Spleen (tissue), 11 donors: ENCODE data around the gene FUT8. TPM values are rescaled to one million over a fixed set of nuclear protein-coding genes. Genes with fewer than 3 reads are reported as not detected.

Source experiments
- DNase-seq: peaks from one replicate; pipeline ENCODE4 v3.0.0-alpha.2; 2020
- H3K27ac ChIP-seq, 8 donors: fragments of 200-600 bp; sonication (generic) in 7 of 8; 1 replicate in 4 of 8; 2 replicates in 4 of 8; pipeline versions ENCODE4 v1.5.0 to v1.8.0; 2016 to 2021; ENCODE audit warnings: inconsistent platforms in 4 of 8, mild to moderate bottlenecking in 4 of 8, moderate library complexity in 1 of 8
- H3K27me3 ChIP-seq, 7 donors: fragments of 200-600 bp; sonication (generic) in 6 of 7; replicated peaks in 1 of 7; 1 replicate in 4 of 7; 2 replicates in 3 of 7; pipeline versions ENCODE4 v1.5.0 to v1.8.0; 2016 to 2021; ENCODE audit warnings: inconsistent platforms in 3 of 7, mild to moderate bottlenecking in 1 of 7
- H3K36me3 ChIP-seq, 6 donors: fragments of 200-600 bp; sonication (generic) in 5 of 6; 1 replicate in 4 of 6; 2 replicates in 2 of 6; pipeline versions ENCODE4 v1.5.0 to v1.8.0; 2016 to 2021; ENCODE audit warnings: inconsistent platforms in 2 of 6
- H3K4me1 ChIP-seq, 6 donors: fragments of 200-600 bp; sonication (generic) in 5 of 6; 1 replicate in 3 of 6; 2 replicates in 3 of 6; pipeline versions ENCODE4 v1.5.0 to v1.8.0; 2016 to 2021; ENCODE audit warnings: inconsistent platforms in 3 of 6
- H3K4me3 ChIP-seq, 8 donors: fragments of 200-600 bp; sonication (generic) in 7 of 8; 1 replicate in 4 of 8; 2 replicates in 4 of 8; pipeline versions ENCODE4 v1.5.0 to v1.8.0; 2016 to 2021; ENCODE audit warnings: inconsistent platforms in 4 of 8, mild to moderate bottlenecking in 4 of 8, moderate library complexity in 2 of 8
- H3K9me3 ChIP-seq, 8 donors: fragments of 200-600 bp; sonication (generic) in 7 of 8; 1 replicate in 4 of 8; 2 replicates in 4 of 8; pipeline versions ENCODE4 v1.5.0 to v1.8.0; 2016 to 2021; ENCODE audit warnings: inconsistent platforms in 4 of 8
- CTCF ChIP-seq, 11 experiments: fragments of 200-600 bp in 7 of 11; fragments of 450-650 bp in 4 of 11; sonication (generic) in 4 of 11; IDR thresholded peaks in 8 of 11; conservative IDR thresholded peaks in 3 of 11; 1 replicate in 7 of 11; 2 replicates in 4 of 11; pipeline versions ENCODE4 v1.4.0 to v1.8.0; 2016 to 2021; ENCODE audit warnings: antibody characterized with exemption in 11 of 11, inconsistent platforms in 4 of 11, mild to moderate bottlenecking in 1 of 11
- POLR2A ChIP-seq, 3 donors: fragments of 450-650 bp; IDR thresholded peaks; one replicate each; pipeline ENCODE4 v1.5.1; 2017; ENCODE audit warnings: antibody characterized with exemption in 3 of 3, mild to moderate bottlenecking in 1 of 3
- POLR2AphosphoS5 ChIP-seq, 3 donors: sonication (generic); formaldehyde crosslinking; IDR thresholded peaks; one replicate each; pipeline ENCODE4 v1.5.1; 2017; ENCODE audit warnings: antibody characterized with exemption in 3 of 3
- WGBS, 5 donors: extraction: QIAGEN DNeasy Blood & Tissue Kit in 3 of 5; methylation state at CpG; one replicate each; pipeline versions ENCODE4 v1.1.5 to v1.1.7; 2013 to 2018; 5-methylcytosine and 5-hydroxymethylcytosine counted together
- intact Hi-C: fragments of 100-400 bp; cut with DNase I; formaldehyde crosslinking; loops from one replicate; pipeline ENCODE4 v1.15.0; 2023; ENCODE audit warnings: low total_unique reads
- polyA plus RNA-seq, 3 donors: library from polyadenylated mRNA; stranded (reverse); fragments of 200-250 nt; gene quantifications; one replicate each; pipeline ENCODE4 v1.2.1, GENCODE V29; 2013
- total RNA-seq, 7 donors: library from RNA; depleted of rRNA in 3 of 7; stranded (reverse); fragments of >200 nt in 3 of 7; fragmentation: NEBNext Ultra II Directional in 4 of 7; extraction: Animal tissue kit (Norgen Biotek cat#: 25700) in 4 of 7; gene quantifications; one replicate each; pipeline versions ENCODE4 v1.1.0 to v1.2.1, GENCODE V29; 2016 to 2021
- donor health status: healthy with polysubstance abuse.
- donor health status: DM: no; HTN: no; CAD: no; lungs with moderate emphysema.
- donor health status: DM: no; HTN: no; CAD: no.
- donor health status: Bipolar disorder and iron deficiency.
- donor health status: healthy.
- donor health status: DM: no; HTN: no; CAD: no.
- donor health status: DM: yes; HTN: yes; CAD: no.

FUT8 gene
- total and polyA plus RNA-seq, 10 donors, result 9.4 to 75.1 (median 53.0) TPM

- H3K27ac ChIP-seq, result no peak overlapping the region
- 77 to 94% (median 91%) methylated on average over 1 of the region's 1 CpG for WGBS, 5 donors
- intact Hi-C loops, result no loop called here
- no peak for DNase-seq
- no peaks in the 10 kb centered on the region for H3K9me3 ChIP-seq
- no peaks in the 10 kb centered on the region for H3K36me3 ChIP-seq
- no peaks in the 10 kb centered on the region for H3K4me1 ChIP-seq
- no peak overlapping the region for H3K4me3 ChIP-seq
- TF ChIP-seq CTCF (IDR thresholded peaks at IDR 0.05 in 8 of 11, conservative IDR thresholded peaks at IDR 0.05 in 3 of 11) (no peak), POLR2A (IDR thresholded peaks at IDR 0.05) (no peak), POLR2AphosphoS5 (IDR thresholded peaks at IDR 0.05) (no peak)
- no peaks in the 10 kb centered on the region for H3K27me3 ChIP-seq
These were observed 172.7 kb downstream of the FUT8 start for GRCh38 chr14:65585216-65585615.

GRCh38 chr14:65588426-65589140 is 176.1 kb downstream of the FUT8 start:
- Histone ChIP-seq H3K27me3 (no peaks in the 10 kb centered on the region), H3K27ac (no peak overlapping the region), H3K4me1 (no peaks in the 10 kb centered on the region), H3K4me3 (no peak overlapping the region), H3K9me3 (no peaks in the 10 kb centered on the region), H3K36me3 (no peaks in the 10 kb centered on the region)
- WGBS, 5 donors, result 94 to 98% (median 95%) methylated on average over 4 of the region's 4 CpGs
- no peak for DNase-seq
- TF ChIP-seq CTCF (IDR thresholded peaks at IDR 0.05 in 8 of 11, conservative IDR thresholded peaks at IDR 0.05 in 3 of 11), result no peak
- no peak for TF ChIP-seq POLR2A (IDR thresholded peaks at IDR 0.05)
- no peak for TF ChIP-seq POLR2AphosphoS5 (IDR thresholded peaks at IDR 0.05)
- intact Hi-C loops, result no loop called here

- H3K4me3 ChIP-seq, result no peak overlapping the region
- no peak overlapping the region for H3K27ac ChIP-seq
- no peaks in the 10 kb centered on the region for H3K4me1 ChIP-seq
- no peaks in the 10 kb centered on the region for H3K27me3 ChIP-seq
- intact Hi-C loops, result no loop called here
- TF ChIP-seq POLR2AphosphoS5 (IDR thresholded peaks at IDR 0.05), result no peak
- H3K36me3 ChIP-seq, result peaks cover 0 to 8% (median 0%) of the 10 kb centered on the region in 6 donors
- WGBS, 5 donors, result 81 to 97% (median 94%) methylated on average over 11 to 13 of the region's 13 CpGs
- DNase-seq, result no peak
- no peaks in the 10 kb centered on the region for H3K9me3 ChIP-seq
These were observed 181.8 kb downstream of the FUT8 start for GRCh38 chr14:65594153-65594881.

- H3K27ac ChIP-seq, result no peak overlapping the region
- no peak overlapping the region for H3K4me3 ChIP-seq
- no peak for DNase-seq
- no peaks in the 10 kb centered on the region for H3K27me3 ChIP-seq
- intact Hi-C loops, result no loop called here
- H3K4me1 ChIP-seq, result no peaks in the 10 kb centered on the region
- H3K36me3 ChIP-seq, result peaks cover 0 to 8% (median 0%) of the 10 kb centered on the region in 6 donors
- TF ChIP-seq CTCF (IDR thresholded peaks at IDR 0.05 in 8 of 11, conservative IDR thresholded peaks at IDR 0.05 in 3 of 11) (no peak), POLR2A (IDR thresholded peaks at IDR 0.05) (no peak), POLR2AphosphoS5 (IDR thresholded peaks at IDR 0.05) (no peak)
- WGBS, 5 donors, result 90 to 99% (median 95%) methylated on average over 5 of the region's 5 CpGs
- no peaks in the 10 kb centered on the region for H3K9me3 ChIP-seq
These were observed 182.3 kb downstream of the FUT8 start for GRCh38 chr14:65594882-65595237.
